GM12892 (cell line): ENCODE measurements around the gene OR4B1.

Experiments used
- POLR2A ChIP-seq: IDR thresholded peaks from 2 replicates; pipeline ENCODE4 v1.6.1; 2011; ENCODE audit warnings: low read depth, low read length, control low read depth
- POLR2AphosphoS5 ChIP-seq: IDR thresholded peaks from 2 replicates; pipeline ENCODE4 v1.6.1; 2011; ENCODE audit warnings: low read depth, low read length, control low read depth
- TAF1 ChIP-seq: IDR thresholded peaks from 2 replicates; pipeline ENCODE4 v1.6.1; 2011; ENCODE audit warnings: low read depth, mild to moderate bottlenecking, control low read depth, low read length, borderline replicate concordance

GRCh38 chr11:48167380-48167779 lies 49.2 kb upstream of the OR4B1 start:
- TF ChIP-seq POLR2AphosphoS5 (no peak), POLR2A (no peak), TAF1 (no peak)
